GM12878 (cell line): ENCODE results near the gene LRRTM3. TPM values are rescaled to one million over a fixed set of nuclear protein-coding genes. Genes with fewer than 3 reads are reported as not detected.

ENCODE experiments used
- ATAC-seq: fragments of 200-7000 bp; cut with Tn5 transposase; 3 replicates; pipeline ENCODE4 v1.9.1; 2020; ENCODE audit warnings: mild to moderate bottlenecking, moderate library complexity
- BruUV-seq: library from RNA; stranded (reverse); fragments of 400-500 nt; replicated peaks from 2 replicates; lab custom pipeline; 2021; lab: Mats Ljungman, UMichigan
- CTCF ChIA-PET: fragments of 300-600 bp; sonication (Branson Sonifier 250); formaldehyde crosslinking; extraction: SDS; loops from one replicate; lab custom pipeline; 2021; ENCODE audit warnings: inconsistent platforms; lab: Yijun Ruan, JAX
- POLR2A ChIA-PET: fragments of 350-600 bp; formaldehyde crosslinking; extraction: SDS; loops from one replicate; lab custom pipeline; 2021; ENCODE audit warnings: inconsistent platforms; lab: Charles Lee
- RAD21 ChIA-PET: fragments of 300-600 bp; sonication (Branson Sonifier 250); formaldehyde crosslinking; loops from one replicate; lab custom pipeline; 2023; ENCODE audit warnings: antibody characterized with exemption; ENCODE audit not compliant: unreplicated experiment; lab: Charles Lee
- SMC1A ChIA-PET: fragments of 300-600 bp; sonication (Branson Sonifier 250); formaldehyde crosslinking; loops from one replicate; lab custom pipeline; 2023; ENCODE audit not compliant: unreplicated experiment, uncharacterized antibody; lab: Charles Lee
- DNase-seq: peaks from one replicate; pipeline ENCODE4 v3.0.0-alpha.2; 2011; ENCODE audit warnings: low read depth, low spot score
- FAIRE-seq: peaks from 3 replicates; lab custom pipeline; 2011; peaks lifted over from hg19 to GRCh38; lab: Jason Lieb, UNC
- H2AFZ ChIP-seq: 2 replicates; pipeline ENCODE4 v1.6.0; 2011; ENCODE audit warnings: low read depth, low read length, control low read depth; ENCODE audit not compliant: control insufficient read depth
- H3K27ac ChIP-seq: 2 replicates; pipeline ENCODE4 v1.5.1; 2011; ENCODE audit warnings: control low read depth; ENCODE audit not compliant: control insufficient read depth, insufficient read depth
- H3K27me3 ChIP-seq, 2 experiments: replicated peaks in 1 of 2; 2 replicates each; pipeline versions ENCODE4 v1.6.0 to v1.6.1; 2011; ENCODE audit warnings: low read length in 1 of 2; ENCODE audit not compliant: control insufficient read depth in 2 of 2, insufficient read depth in 2 of 2
- H3K36me3 ChIP-seq, 2 experiments: 2 replicates each; pipeline ENCODE4 v1.5.1; 2011; ENCODE audit warnings: low read length in 1 of 2; ENCODE audit not compliant: control insufficient read depth in 2 of 2, insufficient read depth in 2 of 2
- H3K4me1 ChIP-seq: 2 replicates; pipeline ENCODE4 v1.6.1; 2011; ENCODE audit warnings: mild to moderate bottlenecking, low read length, moderate library complexity, mixed read lengths; ENCODE audit not compliant: control insufficient read depth, insufficient read depth
- H3K4me2 ChIP-seq: 2 replicates; pipeline ENCODE4 v1.6.0; 2011; ENCODE audit warnings: control low read depth; ENCODE audit not compliant: control insufficient read depth, insufficient read depth
- H3K4me3 ChIP-seq: fragments of 200-600 bp; sonication (generic); 2 replicates; pipeline ENCODE4 v1.5.1; 2016
- H3K79me2 ChIP-seq: 2 replicates; pipeline ENCODE4 v1.6.0; 2011; ENCODE audit warnings: low read length; ENCODE audit not compliant: control insufficient read depth, insufficient read depth
- H3K9ac ChIP-seq: 2 replicates; pipeline ENCODE4 v1.8.0; 2011; ENCODE audit warnings: low read length, control low read depth, mixed read lengths; ENCODE audit not compliant: control insufficient read depth, insufficient read depth
- H3K9me3 ChIP-seq: replicated peaks from 3 replicates; pipeline ENCODE4 v1.5.1; 2011; ENCODE audit warnings: mild to moderate bottlenecking, low read length; ENCODE audit not compliant: control insufficient read depth, insufficient read depth
- H4K20me1 ChIP-seq: 2 replicates; pipeline ENCODE4 v1.6.0; 2011; ENCODE audit not compliant: control insufficient read depth, insufficient read depth
- CBFB ChIP-seq: IDR thresholded peaks from 2 replicates; pipeline ENCODE4 v1.6.1; 2016; ENCODE audit warnings: antibody characterized with exemption, low read depth
- CBX5 ChIP-seq: sonication (generic); IDR thresholded peaks from 2 replicates; pipeline ENCODE4 v1.6.1; 2016; ENCODE audit warnings: low read depth, moderate library complexity, mild to moderate bottlenecking, inconsistent platforms
- EZH2 ChIP-seq: IDR thresholded peaks from 2 replicates; pipeline ENCODE4 v1.6.1; 2012; ENCODE audit warnings: low read depth, mild to moderate bottlenecking, control low read depth, inconsistent platforms, low read length, borderline replicate concordance; ENCODE audit not compliant: control insufficient read depth
- GATAD2B ChIP-seq: fragments of 450-650 bp; conservative IDR thresholded peaks from 2 replicates; pipeline ENCODE4 v1.6.1; 2017; ENCODE audit warnings: low read depth, mild to moderate bottlenecking, moderate library complexity
- KAT2A ChIP-seq: conservative IDR thresholded peaks from 2 replicates; pipeline ENCODE4 v1.6.1; 2011; ENCODE audit warnings: low read depth, low read length; ENCODE audit not compliant: control insufficient read depth
- MTA3 ChIP-seq: IDR thresholded peaks from 2 replicates; pipeline ENCODE4 v1.6.1; 2012; ENCODE audit warnings: low read length, inconsistent platforms, borderline replicate concordance
- NFYA ChIP-seq: IDR thresholded peaks from 2 replicates; pipeline ENCODE4 v1.6.1; 2011; ENCODE audit warnings: low read depth, mild to moderate bottlenecking, low read length, improper control_type of control experiment, borderline replicate concordance
- POU2F2 ChIP-seq: IDR thresholded peaks from 3 replicates; pipeline ENCODE4 v1.6.1; 2011; ENCODE audit warnings: low read depth, mild to moderate bottlenecking, low read length, borderline replicate concordance
- RAD51 ChIP-seq: fragments of 450-650 bp; IDR thresholded peaks from 2 replicates; pipeline ENCODE4 v1.6.1; 2016; ENCODE audit warnings: moderate library complexity, mild to moderate bottlenecking, inconsistent platforms
- SP1 ChIP-seq: IDR thresholded peaks from one replicate; pipeline ENCODE4 v1.6.1; 2011; ENCODE audit warnings: low read depth, low read length
- TBL1XR1 ChIP-seq: IDR thresholded peaks from 2 replicates; pipeline ENCODE4 v1.6.1; 2012; ENCODE audit warnings: low read depth, low read length, improper control_type of control experiment
- ZBED1 ChIP-seq: IDR thresholded peaks from 2 replicates; pipeline ENCODE4 v1.6.1; 2016; ENCODE audit warnings: borderline replicate concordance
- WGBS: methylation state at CpG from one replicate; pipeline ENCODE4 v1.1.6; 2016; ENCODE audit warnings: low lambda C conversion rate; ENCODE audit not compliant: insufficient replicate concordance, insufficient coverage; ENCODE audit errors: missing lambda C conversion rate; 5-methylcytosine and 5-hydroxymethylcytosine counted together
- in situ Hi-C: fragments of 300-500 bp; cut with MboI; formaldehyde crosslinking; loops from 9 replicates; pipeline ENCODE4 v1.14.3; 2018; ENCODE audit warnings: mixed read lengths
- intact Hi-C: fragments of 100-400 bp; cut with micrococcal nuclease; formaldehyde crosslinking; loops from one replicate; pipeline ENCODE4 v1.14.2; 2022; ENCODE audit not compliant: unreplicated experiment
- polyA plus RNA-seq, 11 experiments: library from polyadenylated mRNA; depleted of rRNA in 4 of 11; unstranded in 6 of 11; stranded (reverse) in 5 of 11; fragments of >200 nt; fragmentation: Nextera tagmentation in 4 of 11; fragmentation: Illumina TruSeq in 1 of 11; extraction: Ambion mirVana in 4 of 11; extraction: Trizol in 1 of 11; gene quantifications; 1 replicate in 1 of 11; 2 replicates in 10 of 11; pipeline versions ENCODE4 v1.2.1 to v1.2.3, GENCODE V29; 2011 to 2016; ENCODE audit warnings: inconsistent platforms in 2 of 11, missing spikeins in 2 of 11, low read depth in 1 of 11
- total RNA-seq, 4 experiments: library from RNA; depleted of rRNA in 3 of 4; stranded (reverse); fragments of >200 nt in 3 of 4; fragmentation: Illumina TruSeq in 1 of 4; extraction: Trizol in 1 of 4; gene quantifications; 2 replicates each; pipeline versions ENCODE4 v1.2.1 to v1.2.3, GENCODE V29; 2013 to 2021
- TF ChIP-seq, protein P1 (sequence below): IDR thresholded peaks from 2 replicates; pipeline ENCODE4 v1.6.1; 2012; ENCODE audit warnings: improper control_type of control experiment, low read depth, low read length; ENCODE audit not compliant: insufficient replicate concordance
- TF ChIP-seq, protein P2 (sequence below): fragments of 450-650 bp; IDR thresholded peaks from 2 replicates; pipeline ENCODE4 v1.6.1; 2014; ENCODE audit warnings: mild to moderate bottlenecking

LRRTM3 gene
- total and polyA plus RNA-seq, 10 of the 15 experiments (the other 5 are each of a cell fraction or from before 2014, with no cell fraction given) = not detected

DNA sequence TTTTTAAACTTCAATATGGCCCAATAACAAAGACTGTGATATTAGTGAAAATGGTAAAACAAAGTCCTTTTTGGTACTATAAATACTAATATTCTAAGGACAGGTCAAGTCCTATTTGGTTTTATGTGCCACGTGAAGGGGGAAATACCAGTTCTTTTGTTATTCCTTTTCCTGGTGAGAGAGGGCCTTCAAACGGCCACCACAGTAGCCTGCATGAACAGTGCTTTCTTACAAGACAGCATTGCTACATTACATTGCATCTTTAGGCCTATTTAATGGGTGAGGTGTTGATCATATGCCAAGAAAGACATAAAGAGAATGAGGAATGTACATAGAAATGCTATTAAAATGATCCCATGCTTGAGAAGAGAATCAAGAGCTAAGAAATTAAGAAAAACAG, 214.8 kb downstream of the LRRTM3 start:
- in situ Hi-C loops = no loop called here
- POLR2A ChIA-PET = interaction anchor here (1.2 kb wide), 1 partner anchor 12 kb away, joined by 3 read pairs; no protein-coding TSS in a partner anchor
- Histone ChIP-seq H3K4me3 (no peak overlapping the region), H4K20me1 (no peaks in the 10 kb centered on the region), H2AFZ (no peak overlapping the region), H3K27me3 (no peaks in the 10 kb centered on the region), H3K79me2 (no peaks in the 10 kb centered on the region), H3K4me1 (no peaks in the 10 kb centered on the region), H3K9me3 (no peaks in the 10 kb centered on the region), H3K4me2 (no peak overlapping the region), H3K9ac (no peak overlapping the region), H3K27ac (no peak overlapping the region), H3K36me3 (no peaks in the 10 kb centered on the region)
- BruUV-seq = no TSS peak
- intact Hi-C loops = no loop called here
- RAD21 ChIA-PET = interaction anchor here (0.6 kb wide), 1 partner anchor 308 kb away, joined by 3 read pairs; no protein-coding TSS in a partner anchor
- CTCF ChIA-PET = no interaction called here
- DNase-seq = no peak
- ATAC-seq = no peak
- no peak for FAIRE-seq
- WGBS = 7% methylated on average over 2 of the region's 2 CpGs
- SMC1A ChIA-PET = interaction anchor here (1.0 to 1.4 kb wide), 4 partner anchors 16 to 639 kb away, joined by 3 to 5 read pairs (median 4); no protein-coding TSS in a partner anchor
- no peak for TF ChIP-seq SP1
- no peak for TF ChIP-seq MTA3
- no peak for TF ChIP-seq ZBED1
- no peak for TF ChIP-seq EZH2
- TF ChIP-seq, protein P1, sequence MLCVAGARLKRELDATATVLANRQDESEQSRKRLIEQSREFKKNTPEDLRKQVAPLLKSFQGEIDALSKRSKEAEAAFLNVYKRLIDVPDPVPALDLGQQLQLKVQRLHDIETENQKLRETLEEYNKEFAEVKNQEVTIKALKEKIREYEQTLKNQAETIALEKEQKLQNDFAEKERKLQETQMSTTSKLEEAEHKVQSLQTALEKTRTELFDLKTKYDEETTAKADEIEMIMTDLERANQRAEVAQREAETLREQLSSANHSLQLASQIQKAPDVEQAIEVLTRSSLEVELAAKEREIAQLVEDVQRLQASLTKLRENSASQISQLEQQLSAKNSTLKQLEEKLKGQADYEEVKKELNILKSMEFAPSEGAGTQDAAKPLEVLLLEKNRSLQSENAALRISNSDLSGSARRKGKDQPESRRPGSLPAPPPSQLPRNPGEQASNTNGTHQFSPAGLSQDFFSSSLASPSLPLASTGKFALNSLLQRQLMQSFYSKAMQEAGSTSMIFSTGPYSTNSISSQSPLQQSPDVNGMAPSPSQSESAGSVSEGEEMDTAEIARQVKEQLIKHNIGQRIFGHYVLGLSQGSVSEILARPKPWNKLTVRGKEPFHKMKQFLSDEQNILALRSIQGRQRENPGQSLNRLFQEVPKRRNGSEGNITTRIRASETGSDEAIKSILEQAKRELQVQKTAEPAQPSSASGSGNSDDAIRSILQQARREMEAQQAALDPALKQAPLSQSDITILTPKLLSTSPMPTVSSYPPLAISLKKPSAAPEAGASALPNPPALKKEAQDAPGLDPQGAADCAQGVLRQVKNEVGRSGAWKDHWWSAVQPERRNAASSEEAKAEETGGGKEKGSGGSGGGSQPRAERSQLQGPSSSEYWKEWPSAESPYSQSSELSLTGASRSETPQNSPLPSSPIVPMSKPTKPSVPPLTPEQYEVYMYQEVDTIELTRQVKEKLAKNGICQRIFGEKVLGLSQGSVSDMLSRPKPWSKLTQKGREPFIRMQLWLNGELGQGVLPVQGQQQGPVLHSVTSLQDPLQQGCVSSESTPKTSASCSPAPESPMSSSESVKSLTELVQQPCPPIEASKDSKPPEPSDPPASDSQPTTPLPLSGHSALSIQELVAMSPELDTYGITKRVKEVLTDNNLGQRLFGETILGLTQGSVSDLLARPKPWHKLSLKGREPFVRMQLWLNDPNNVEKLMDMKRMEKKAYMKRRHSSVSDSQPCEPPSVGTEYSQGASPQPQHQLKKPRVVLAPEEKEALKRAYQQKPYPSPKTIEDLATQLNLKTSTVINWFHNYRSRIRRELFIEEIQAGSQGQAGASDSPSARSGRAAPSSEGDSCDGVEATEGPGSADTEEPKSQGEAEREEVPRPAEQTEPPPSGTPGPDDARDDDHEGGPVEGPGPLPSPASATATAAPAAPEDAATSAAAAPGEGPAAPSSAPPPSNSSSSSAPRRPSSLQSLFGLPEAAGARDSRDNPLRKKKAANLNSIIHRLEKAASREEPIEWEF = no peak
- TF ChIP-seq GATAD2B = no peak
- no peak for TF ChIP-seq POU2F2
- TF ChIP-seq CBFB = no peak
- no peak for TF ChIP-seq CBX5
- no peak for TF ChIP-seq RAD51
- no peak for TF ChIP-seq KAT2A
- TF ChIP-seq, protein P2, sequence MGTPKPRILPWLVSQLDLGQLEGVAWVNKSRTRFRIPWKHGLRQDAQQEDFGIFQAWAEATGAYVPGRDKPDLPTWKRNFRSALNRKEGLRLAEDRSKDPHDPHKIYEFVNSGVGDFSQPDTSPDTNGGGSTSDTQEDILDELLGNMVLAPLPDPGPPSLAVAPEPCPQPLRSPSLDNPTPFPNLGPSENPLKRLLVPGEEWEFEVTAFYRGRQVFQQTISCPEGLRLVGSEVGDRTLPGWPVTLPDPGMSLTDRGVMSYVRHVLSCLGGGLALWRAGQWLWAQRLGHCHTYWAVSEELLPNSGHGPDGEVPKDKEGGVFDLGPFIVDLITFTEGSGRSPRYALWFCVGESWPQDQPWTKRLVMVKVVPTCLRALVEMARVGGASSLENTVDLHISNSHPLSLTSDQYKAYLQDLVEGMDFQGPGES = no peak
- TF ChIP-seq NFYA = no peak
- TF ChIP-seq TBL1XR1 = no peak
